ENCODE results near the gene SORCS1.

The SORCS1 gene

GRCh38 chr10:106537866-106538265, 626.6 kb downstream of the SORCS1 start:
- H3K36me3 ChIP-seq (ENCODE audit: control insufficient read depth, insufficient read depth, low read length): no peaks in the 10 kb centered on the region
- no peak overlapping the region for H3K4me3 ChIP-seq (ENCODE audit: low read length)
- peaks cover 16% of the 10 kb centered on the region for H3K27me3 ChIP-seq (ENCODE audit: control insufficient read depth, insufficient read depth, low read length)
- no peaks in the 10 kb centered on the region for H3K9me3 ChIP-seq (ENCODE audit: control insufficient read depth, insufficient read depth, low read length)
- H3K27ac ChIP-seq (ENCODE audit: low read length): no peak overlapping the region
- WGBS (ENCODE audit: insufficient coverage, insufficient read length): no CpG with 5 or more reads among the region's 5 CpGs
- H3K4me1 ChIP-seq (ENCODE audit: control insufficient read depth, insufficient read depth, low read length): no peaks in the 10 kb centered on the region; the same call in 1 of the 2 replicates
- no peak for DNase-seq (ENCODE audit: low read depth, low spot score)

- Histone ChIP-seq H3K36me3 (ENCODE audit: control insufficient read depth, insufficient read depth, low read length) (no peaks in the 10 kb centered on the region), H3K27me3 (ENCODE audit: control insufficient read depth, insufficient read depth, low read length) (peaks cover 19% of the 10 kb centered on the region), H3K4me3 (ENCODE audit: low read length) (no peak overlapping the region), H3K4me1 (ENCODE audit: control insufficient read depth, insufficient read depth, low read length) (no peaks in the 10 kb centered on the region), H3K27ac (ENCODE audit: low read length) (no peak overlapping the region), H3K9me3 (ENCODE audit: control insufficient read depth, insufficient read depth, low read length) (no peaks in the 10 kb centered on the region)
- peak; percentile 29 for DNase-seq (ENCODE audit: low read depth, low spot score)
- whole genome bisulfite sequencing (ENCODE audit: insufficient coverage, insufficient read length): no CpG with 5 or more reads among the region's 5 CpGs
Measured at GRCh38 chr10:106535304-106535953, 629.1 kb downstream of the SORCS1 start.

DNA sequence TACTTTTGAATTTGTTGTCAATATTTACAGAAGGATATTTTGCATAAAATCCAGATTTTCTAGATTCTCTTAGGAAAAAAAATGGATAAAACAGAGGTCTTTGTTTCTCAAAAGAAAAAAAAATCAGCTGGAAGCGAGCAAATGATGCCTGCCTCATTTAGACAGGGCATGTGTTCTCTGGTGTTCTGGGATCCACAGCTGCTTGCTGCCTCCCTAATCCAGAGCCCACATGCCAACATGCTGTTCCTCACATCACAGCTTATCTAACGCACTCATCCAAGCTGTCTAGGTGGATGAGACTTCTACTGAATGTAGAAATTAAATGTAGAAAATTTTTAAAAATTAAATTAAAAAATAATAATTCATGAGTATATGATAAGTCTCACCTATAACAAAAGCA, 630.1 kb downstream of the SORCS1 start:
- no peak overlapping the region for H3K27ac ChIP-seq (ENCODE audit: low read length)
- peaks cover 19% of the 10 kb centered on the region for H3K27me3 ChIP-seq (ENCODE audit: control insufficient read depth, insufficient read depth, low read length)
- no peaks in the 10 kb centered on the region for H3K36me3 ChIP-seq (ENCODE audit: control insufficient read depth, insufficient read depth, low read length)

DNA sequence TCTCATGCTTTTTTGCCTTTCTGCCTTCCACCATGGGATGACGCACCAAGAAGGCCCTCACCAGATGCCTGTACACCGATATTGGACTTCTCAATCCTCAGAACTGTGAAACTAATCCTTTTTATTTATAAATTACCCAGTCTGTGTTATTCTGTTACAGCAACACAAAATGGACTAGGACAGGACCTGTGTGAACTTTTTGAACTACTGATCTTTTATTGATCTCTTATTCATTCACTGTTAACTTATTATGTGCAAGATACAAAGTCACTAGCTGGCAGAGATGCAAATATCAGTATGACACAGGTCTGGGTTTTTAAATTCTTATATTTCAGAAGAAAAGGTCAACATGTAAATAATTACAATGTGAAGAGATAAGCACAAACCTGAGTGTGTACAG, 635.8 kb downstream of the SORCS1 start:
- no CpG with 5 or more reads among the region's 2 CpGs for WGBS (ENCODE audit: insufficient coverage, insufficient read length)
- Histone ChIP-seq H3K27ac (ENCODE audit: low read length) (no peak overlapping the region), H3K4me1 (ENCODE audit: control insufficient read depth, insufficient read depth, low read length) (no peaks in the 10 kb centered on the region), H3K36me3 (ENCODE audit: control insufficient read depth, insufficient read depth, low read length) (no peaks in the 10 kb centered on the region), H3K27me3 (ENCODE audit: control insufficient read depth, insufficient read depth, low read length) (peaks cover 7% of the 10 kb centered on the region; the same call in 1 of the 2 replicates), H3K4me3 (ENCODE audit: low read length) (no peak overlapping the region), H3K9me3 (ENCODE audit: control insufficient read depth, insufficient read depth, low read length) (no peaks in the 10 kb centered on the region)
- DNase-seq (ENCODE audit: low read depth, low spot score): no peak

More for the DNA sequence above, 630.1 kb downstream of the SORCS1 start:
- no peaks in the 10 kb centered on the region for H3K9me3 ChIP-seq (ENCODE audit: control insufficient read depth, insufficient read depth, low read length)
- no peaks in the 10 kb centered on the region for H3K4me1 ChIP-seq (ENCODE audit: control insufficient read depth, insufficient read depth, low read length)
- WGBS (ENCODE audit: insufficient coverage, insufficient read length): no CpG with 5 or more reads among the region's 2 CpGs
- DNase-seq (ENCODE audit: low read depth, low spot score): no peak
- H3K4me3 ChIP-seq (ENCODE audit: low read length): no peak overlapping the region

- no CpG with 5 or more reads among the region's 1 CpG for WGBS (ENCODE audit: insufficient coverage, insufficient read length)
- no peaks in the 10 kb centered on the region for H3K36me3 ChIP-seq (ENCODE audit: control insufficient read depth, insufficient read depth, low read length)
- H3K27ac ChIP-seq (ENCODE audit: low read length): no peak overlapping the region
- H3K4me3 ChIP-seq (ENCODE audit: low read length): no peak overlapping the region
- DNase-seq (ENCODE audit: low read depth, low spot score): no peak
- H3K9me3 ChIP-seq (ENCODE audit: control insufficient read depth, insufficient read depth, low read length): no peaks in the 10 kb centered on the region
- no peaks in the 10 kb centered on the region for H3K4me1 ChIP-seq (ENCODE audit: control insufficient read depth, insufficient read depth, low read length)
- no peaks in the 10 kb centered on the region; the same call in 1 of the 2 replicates for H3K27me3 ChIP-seq (ENCODE audit: control insufficient read depth, insufficient read depth, low read length)
Measured at GRCh38 chr10:106525835-106526234, 638.7 kb downstream of the SORCS1 start.
